Measurements from ENCODE around the gene ZNF653.

GRCh38 chr19:11528551-11529341 is 23.1 kb upstream of the ZNF653 start, which contains the start of gene ECSIT:
- TF ChIP-seq EZH2phosphoT487 (IDR thresholded peaks at IDR 0.05; ENCODE audit: borderline replicate concordance, low read depth, low read length) (no peak), CTCF (conservative IDR thresholded peaks at IDR 0.05; ENCODE audit: low read length) (no peak)

Measured in OCI-LY7 (cell line).